ENCODE measurements around the gene GYS2.

GRCh38 chr12:21571046-21571445 lies 33.6 kb downstream of the GYS2 start:
- TF ChIP-seq CTCF (IDR thresholded peaks at IDR 0.05) (no peak), POLR2A (IDR thresholded peaks at IDR 0.05) (no peak), EP300 (IDR thresholded peaks at IDR 0.05) (no peak), POLR2AphosphoS5 (IDR thresholded peaks at IDR 0.05) (no peak)
